Fibroblast of the aortic adventitia (primary cell): Measurements from ENCODE around the gene CEP290. TPM values are rescaled to one million over a fixed set of nuclear protein-coding genes. Genes with fewer than 3 reads are reported as not detected.

Source experiments
- DNase-seq: peaks from one replicate; pipeline ENCODE4 v3.0.0-alpha.2; 2010; ENCODE audit warnings: low read depth
- H3K4me3 ChIP-seq: 2 replicates; pipeline ENCODE4 v1.5.1; 2011; ENCODE audit warnings: low read depth, mild to moderate bottlenecking, control low read depth, low read length, moderate library complexity
- total RNA-seq: library from RNA; depleted of rRNA; stranded (reverse); fragments of >200 nt; gene quantifications from 2 replicates; pipeline ENCODE4 v1.2.3, GENCODE V29; 2012; ENCODE audit warnings: low replicate concordance
- TF ChIP-seq, protein P1 (sequence below): IDR thresholded peaks from 2 replicates; pipeline ENCODE4 v1.5.1; 2011; ENCODE audit warnings: mild to moderate bottlenecking, low read length, control low read depth, inconsistent platforms; ENCODE audit not compliant: insufficient read depth

CEP290 gene
- total RNA-seq, 1 donor, result 20.2 TPM

GRCh38 chr12:88122666-88123065 is 19.2 kb downstream of the CEP290 start:
- no peak for DNase-seq
- TF ChIP-seq, protein P1, sequence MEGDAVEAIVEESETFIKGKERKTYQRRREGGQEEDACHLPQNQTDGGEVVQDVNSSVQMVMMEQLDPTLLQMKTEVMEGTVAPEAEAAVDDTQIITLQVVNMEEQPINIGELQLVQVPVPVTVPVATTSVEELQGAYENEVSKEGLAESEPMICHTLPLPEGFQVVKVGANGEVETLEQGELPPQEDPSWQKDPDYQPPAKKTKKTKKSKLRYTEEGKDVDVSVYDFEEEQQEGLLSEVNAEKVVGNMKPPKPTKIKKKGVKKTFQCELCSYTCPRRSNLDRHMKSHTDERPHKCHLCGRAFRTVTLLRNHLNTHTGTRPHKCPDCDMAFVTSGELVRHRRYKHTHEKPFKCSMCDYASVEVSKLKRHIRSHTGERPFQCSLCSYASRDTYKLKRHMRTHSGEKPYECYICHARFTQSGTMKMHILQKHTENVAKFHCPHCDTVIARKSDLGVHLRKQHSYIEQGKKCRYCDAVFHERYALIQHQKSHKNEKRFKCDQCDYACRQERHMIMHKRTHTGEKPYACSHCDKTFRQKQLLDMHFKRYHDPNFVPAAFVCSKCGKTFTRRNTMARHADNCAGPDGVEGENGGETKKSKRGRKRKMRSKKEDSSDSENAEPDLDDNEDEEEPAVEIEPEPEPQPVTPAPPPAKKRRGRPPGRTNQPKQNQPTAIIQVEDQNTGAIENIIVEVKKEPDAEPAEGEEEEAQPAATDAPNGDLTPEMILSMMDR, result no peak
- H3K4me3 ChIP-seq, result no peak overlapping the region

DNA sequence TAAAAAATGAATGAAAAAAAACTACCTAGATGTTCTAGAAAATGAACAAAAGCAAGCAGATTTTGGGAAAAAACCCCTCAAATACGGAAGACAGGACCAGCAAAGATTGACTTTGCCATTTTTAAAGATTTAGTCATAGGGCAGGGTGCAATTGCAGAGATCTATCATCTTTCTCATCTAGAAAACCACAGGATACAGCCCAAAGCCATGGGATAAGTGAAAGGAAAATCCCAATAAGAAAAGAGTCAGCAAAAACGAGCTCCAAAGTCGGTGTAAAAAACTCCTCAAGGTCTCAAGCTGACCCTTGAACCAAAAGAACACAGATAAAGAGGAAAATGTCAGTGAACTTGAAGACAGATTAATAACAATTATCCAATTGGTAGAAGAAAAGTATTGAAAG is 28.0 kb downstream of the CEP290 start:
- H3K4me3 ChIP-seq, result no peak overlapping the region
- TF ChIP-seq, protein P1, result no peak
- peak; percentile 9 for DNase-seq

DNA sequence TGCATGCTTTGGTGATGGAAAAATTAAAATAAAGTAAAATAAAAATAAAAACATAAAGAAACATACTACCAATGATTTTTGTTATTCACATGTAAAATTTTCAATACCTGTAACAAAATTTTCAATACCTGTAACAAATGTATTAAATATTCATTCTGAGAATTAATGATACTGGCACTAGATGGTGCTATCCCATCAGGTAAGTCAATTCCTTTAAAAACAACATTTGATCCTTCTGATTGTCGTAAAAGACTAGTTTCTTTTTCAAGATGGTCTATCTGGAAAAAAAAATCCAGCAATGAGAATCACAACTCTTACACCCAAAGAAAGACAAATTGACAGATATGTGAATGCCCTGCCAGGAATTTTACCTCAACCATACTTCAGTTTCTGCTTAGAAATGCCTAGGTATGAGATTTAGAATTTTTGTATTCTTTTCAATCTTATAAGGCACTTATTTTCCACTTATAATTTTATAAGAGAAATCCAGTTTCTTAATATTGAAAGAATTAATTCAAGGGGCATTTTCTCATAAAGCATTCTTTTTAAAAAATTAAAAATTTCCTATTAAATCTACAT is 30.7 kb downstream of the CEP290 start:
- peak; percentile 71 for DNase-seq

GRCh38 chr12:88108021-88108420 is 33.9 kb downstream of the CEP290 start:
- DNase-seq, result peak; percentile 25
- TF ChIP-seq, protein P1, result no peak
- no peak overlapping the region for H3K4me3 ChIP-seq

More for the DNA sequence above, 30.7 kb downstream of the CEP290 start:
- TF ChIP-seq, protein P1, result peak; percentile 27
- H3K4me3 ChIP-seq, result peak overlapping the region; percentile 37

DNA sequence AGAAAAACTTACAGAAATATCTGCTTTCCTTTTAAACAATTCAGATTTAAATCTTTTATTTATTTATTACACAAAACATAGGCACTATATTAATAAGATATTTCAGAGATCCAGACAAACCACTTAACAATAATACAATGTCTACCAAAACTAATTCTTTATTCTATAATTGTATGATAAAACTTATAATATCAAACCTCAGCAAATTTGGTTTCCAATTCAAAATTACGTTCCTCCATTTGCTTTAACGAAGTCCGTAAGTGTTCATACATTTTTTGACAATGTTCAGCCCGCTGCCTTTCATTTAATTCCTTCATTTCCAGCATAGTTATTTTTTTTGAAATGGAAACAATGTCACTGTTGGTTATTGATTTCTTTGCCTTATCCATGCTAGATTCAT is 48.3 kb downstream of the CEP290 start:
- H3K4me3 ChIP-seq, result no peak overlapping the region
- no peak for DNase-seq
- TF ChIP-seq, protein P1, result no peak

GRCh38 chr12:88092771-88093170 is 49.1 kb downstream of the CEP290 start:
- TF ChIP-seq, protein P1, result no peak
- no peak overlapping the region for H3K4me3 ChIP-seq
- no peak for DNase-seq

- DNase-seq, result no peak
- H3K4me3 ChIP-seq, result no peak overlapping the region
- TF ChIP-seq, protein P1, result no peak
These were observed 57.7 kb downstream of the CEP290 start for GRCh38 chr12:88084210-88084609.
